NCI-H748 (cell line): ENCODE data around the gene SPOCK3.

Source experiments
- DNase-seq: peaks from one replicate; lab custom pipeline; 2025; ENCODE audit not compliant: unreplicated experiment; lab: John Stamatoyannopoulos, UW

Gene SPOCK3

DNA sequence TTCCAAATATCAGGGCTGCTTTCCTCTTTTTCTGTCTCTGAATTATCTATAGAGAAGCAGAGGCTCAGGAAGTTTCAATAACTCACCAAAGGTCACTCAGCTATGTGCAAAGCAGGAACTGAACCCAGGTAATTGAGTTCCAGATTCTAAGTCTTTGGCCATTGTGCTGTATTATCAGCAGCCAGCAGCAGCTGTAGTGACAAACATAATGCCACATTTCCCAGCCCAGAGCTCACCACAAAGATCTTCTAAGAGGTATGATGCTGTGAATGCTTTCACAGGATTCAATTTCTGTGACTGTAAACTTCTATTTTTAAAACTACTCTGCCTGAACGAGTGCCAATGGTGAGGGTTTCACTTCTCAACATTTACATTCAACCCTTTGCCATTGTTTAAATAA, 56.4 kb downstream of the SPOCK3 start:
- DNase-seq = no peak

DNA sequence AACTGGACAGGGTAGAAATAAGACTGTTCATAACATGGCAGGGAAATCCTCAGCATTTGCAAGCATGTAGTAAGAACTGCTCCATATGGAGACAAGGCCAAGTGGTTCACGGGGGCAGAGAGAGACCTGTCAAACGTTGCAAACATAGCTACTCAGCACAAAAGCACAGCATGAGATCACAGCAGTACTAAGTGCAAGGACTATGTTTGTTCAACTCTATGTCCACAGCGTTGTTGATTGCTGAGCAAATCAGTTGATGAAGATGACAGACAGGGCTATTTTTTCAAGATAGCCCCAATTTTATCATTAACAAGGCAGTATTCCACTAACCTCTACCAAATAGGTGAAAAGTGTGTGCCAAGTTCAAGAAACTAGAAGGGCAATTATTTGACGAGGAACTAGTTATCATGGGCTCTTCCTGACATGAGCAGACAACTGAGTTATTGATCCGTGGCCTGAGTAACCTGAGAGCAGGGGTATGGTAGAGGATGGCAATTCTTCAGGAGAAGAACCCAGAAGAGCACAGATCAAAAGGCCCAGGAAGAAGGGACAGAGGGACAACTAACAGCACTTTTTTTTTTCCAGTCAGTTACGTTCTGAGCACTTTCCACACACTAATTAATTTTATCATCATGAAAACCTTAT, 57.4 kb downstream of the SPOCK3 start:
- peak; percentile 97 for DNase-seq

DNA sequence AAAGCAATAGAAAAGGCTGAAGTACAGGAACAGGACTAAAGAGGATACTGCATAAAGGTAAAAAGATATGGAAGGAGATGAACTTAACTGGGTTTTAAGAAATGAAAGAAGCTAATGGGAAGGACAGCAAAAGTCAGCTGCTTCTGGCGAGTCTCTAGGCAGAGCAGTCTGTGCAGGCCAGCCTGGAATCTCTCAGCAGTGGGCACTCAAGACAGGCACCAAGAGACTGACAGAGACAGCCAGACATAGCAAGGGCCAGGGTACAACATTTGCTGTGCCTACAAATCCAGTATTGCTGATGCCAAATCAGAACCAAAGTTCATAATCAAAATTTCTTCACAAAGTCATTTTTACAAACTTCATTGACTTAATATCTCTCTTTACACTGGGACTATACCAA, 62.4 kb downstream of the SPOCK3 start:
- DNase-seq = no peak

DNA sequence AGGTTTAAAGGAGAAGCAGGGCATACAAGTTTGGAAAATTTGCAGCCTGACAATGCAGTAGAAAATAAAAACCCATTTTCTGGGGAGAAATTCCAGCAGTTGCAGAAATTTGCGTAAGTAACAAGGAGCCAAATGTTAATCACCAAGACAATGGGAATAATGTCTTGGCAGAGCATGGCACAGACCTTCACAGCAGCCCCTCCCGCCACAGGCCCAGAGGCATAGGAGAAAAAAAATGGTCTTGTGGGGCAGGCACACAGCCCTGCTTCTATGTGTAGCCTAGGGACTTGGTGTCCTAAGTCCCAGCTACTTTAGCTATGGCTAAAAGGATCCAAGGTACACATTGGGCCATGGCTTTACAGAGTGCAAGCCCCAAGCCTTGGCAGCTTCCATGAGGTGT, 65.7 kb downstream of the SPOCK3 start:
- DNase-seq = no peak

DNA sequence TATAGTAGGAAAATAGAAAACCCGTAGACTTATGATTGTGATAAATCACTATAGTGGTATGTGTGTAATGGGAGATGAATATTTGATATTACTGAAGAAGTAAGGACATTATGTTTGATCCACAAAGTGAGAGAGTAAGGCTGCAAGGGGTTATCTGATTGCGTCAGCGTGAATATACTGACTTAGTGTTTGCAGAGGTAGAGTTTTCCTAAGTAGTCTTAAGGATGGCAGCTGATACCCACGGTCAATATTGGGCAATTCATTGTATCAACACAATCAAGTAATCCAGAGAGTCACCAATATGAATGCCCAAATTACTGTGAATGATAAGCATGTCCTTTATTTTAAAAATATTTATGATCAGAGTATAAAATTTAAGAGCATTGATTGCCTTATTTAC, 83.7 kb downstream of the SPOCK3 start:
- DNase-seq = peak; percentile 63

DNA sequence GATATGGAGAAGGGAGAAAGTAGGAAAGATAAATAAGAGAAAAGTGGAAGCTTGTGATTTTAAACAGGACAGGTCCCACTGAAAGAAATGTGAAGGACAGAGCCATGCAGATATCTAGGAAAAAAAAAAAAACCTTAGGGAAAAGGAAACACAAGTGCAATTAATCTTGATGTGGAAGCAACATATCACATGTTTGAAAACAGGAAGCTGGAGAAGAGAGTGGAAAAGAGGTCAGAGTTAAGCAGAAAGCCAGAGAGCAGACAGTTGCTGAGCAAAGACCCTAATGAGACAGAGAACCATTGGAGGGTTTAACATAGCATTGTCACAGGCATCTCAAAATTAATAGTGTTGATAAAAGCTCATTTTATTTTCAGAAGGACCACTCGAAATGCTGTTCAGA, 89.7 kb downstream of the SPOCK3 start:
- no peak for DNase-seq

DNA sequence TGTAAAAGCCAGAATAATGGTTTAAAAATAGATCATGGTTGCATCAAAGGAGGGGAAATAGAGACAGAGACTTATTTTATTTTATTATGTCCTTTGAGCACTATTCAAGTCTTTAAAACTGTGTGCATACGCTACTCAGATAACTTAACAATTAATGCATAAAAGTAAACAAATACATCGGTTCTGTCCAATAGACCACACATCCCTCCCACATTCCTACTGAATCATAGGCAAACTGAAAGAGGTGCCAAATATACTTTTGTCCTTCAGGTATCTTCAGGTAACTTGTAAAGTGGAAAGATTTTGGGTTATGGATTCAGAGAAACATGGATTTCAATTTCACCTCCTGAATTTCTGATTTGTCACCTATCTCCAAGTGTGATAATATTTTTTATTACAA, 91.3 kb downstream of the SPOCK3 start:
- no peak for DNase-seq

DNA sequence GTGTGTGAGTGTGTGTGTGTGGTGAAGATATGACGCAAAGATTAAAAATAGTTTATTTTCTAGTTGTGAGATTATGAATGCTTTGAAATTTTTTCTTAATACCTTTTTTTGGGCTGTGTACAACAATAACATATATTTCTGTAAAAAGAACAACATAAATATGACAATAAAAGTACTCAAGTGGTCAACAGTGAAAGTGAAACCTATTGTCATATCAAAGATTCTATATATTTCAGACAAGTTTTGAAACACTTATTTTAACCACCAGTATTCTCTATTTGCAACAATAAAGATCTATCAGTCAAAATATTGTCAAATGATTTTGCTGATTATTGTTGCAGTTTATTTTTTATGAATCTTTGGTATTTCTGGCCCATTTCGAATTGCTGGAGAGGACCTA, 98.0 kb downstream of the SPOCK3 start:
- no peak for DNase-seq

DNA sequence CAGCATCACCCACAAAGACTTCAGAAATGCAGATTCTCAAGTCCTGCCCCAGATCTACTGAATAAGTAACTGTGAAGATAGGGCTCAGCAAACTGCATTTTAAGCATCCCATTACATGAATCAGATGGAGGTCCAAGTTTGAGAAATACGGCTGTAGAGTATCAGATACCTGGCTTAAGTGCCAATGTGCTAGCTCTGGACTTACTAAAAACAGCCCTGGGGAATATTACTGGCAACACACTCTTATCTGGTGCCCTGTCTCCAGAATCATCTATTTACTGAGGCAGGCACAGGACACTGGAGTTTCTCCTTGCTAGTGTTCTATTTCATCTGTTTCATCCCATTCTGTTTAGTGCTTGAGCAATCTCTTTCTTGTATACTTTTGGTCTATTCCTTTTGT, 105.1 kb downstream of the SPOCK3 start:
- no peak for DNase-seq

DNA sequence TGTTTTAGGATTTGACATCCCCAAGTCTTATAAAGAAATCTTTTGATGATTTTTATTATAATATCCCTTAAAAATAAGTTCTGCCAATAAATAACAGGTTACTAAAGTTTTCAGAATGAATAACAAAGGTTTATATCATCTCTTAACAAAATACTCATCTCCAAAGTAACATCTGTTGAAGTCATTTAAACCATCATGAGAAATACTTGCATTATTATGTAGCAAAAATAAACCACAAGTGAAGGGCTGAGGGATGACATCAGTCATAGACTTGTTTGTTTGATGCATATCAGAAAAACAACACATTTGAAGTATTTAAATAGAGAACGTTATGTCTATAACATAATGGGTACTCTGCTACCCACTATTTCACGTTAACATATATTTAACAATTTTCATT, 114.9 kb downstream of the SPOCK3 start:
- no peak for DNase-seq

DNA sequence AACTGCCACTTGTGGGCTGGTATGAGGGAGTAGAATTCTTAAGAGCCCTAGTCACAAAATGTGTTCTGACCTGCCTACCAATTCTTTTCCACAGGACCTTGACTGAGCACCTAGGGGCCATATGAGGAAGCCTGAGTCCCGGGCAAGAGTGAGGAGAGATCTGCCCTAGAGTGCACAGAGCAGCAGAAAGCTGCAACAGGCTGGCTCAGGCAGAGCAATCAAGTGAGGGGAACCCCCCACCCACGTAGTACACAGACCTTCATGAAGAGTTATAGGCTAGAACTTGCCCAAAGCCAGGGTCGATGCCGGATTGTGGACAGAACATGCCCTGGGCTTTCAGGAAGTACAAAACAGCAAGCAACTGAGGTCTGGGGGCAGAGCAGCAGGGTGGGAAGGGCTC, 117.0 kb downstream of the SPOCK3 start:
- no peak for DNase-seq

DNA sequence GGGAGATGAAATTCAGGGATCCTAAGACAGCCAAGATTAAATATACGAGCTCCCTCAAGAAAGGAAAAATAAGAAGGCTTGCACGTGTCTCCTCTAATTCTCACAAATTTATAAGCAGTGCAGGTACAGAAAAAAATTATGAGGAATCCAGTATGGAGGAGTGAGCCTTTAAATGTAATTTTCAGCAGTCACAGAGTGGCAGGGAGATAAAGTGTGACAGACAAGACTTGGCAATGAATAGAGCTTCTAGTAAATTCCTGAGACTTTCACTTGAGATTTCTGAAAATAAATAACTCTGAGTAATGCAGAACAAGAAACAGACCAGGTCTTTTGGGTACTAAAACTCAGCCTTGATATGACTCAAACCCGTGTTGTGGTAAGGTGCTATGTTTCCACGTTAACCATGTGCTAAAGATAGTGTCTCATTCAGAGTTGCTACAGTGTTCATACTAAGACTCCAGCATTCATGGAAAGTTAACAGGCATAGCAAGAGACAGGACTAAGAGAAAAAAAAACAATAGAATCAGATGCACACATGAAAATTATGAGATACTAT, 119.8 kb downstream of the SPOCK3 start:
- no peak for DNase-seq

DNA sequence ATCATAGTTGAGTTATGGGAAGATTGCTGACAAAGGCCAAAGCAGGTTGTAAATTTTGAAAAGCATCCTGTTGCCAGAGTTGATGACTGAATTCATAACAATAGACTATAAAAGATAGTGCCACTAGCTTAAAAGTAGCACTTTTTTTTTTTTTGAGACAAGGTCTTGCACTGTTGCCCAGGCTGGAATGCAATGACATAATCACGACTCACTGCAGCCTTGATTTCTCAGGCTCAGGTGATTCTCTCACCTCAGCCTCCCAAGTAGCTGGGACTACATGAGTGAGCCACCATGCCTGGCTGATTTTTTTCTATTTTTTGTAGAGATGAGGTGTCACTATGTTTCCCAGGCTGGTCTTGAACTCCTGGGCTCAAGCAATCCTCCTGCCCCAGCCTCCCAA, 122.7 kb downstream of the SPOCK3 start:
- DNase-seq = no peak

DNA sequence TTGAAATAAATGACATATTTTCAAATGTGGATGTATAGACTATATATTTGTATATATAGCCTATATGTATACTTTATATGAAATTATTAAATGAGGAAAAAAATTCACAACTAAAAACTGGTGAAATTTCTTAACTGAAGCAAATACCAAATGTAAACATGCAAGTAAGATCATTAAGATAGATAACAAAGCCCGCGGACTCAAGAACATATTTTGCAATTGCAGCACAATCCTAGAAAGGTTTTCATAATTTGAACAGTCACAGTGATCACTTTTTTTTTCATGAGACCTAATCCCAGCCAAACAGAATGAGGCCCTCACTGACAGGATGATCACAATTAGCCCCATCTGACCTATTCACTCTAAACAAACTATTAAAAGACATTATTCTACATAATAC, 123.2 kb downstream of the SPOCK3 start:
- no peak for DNase-seq

DNA sequence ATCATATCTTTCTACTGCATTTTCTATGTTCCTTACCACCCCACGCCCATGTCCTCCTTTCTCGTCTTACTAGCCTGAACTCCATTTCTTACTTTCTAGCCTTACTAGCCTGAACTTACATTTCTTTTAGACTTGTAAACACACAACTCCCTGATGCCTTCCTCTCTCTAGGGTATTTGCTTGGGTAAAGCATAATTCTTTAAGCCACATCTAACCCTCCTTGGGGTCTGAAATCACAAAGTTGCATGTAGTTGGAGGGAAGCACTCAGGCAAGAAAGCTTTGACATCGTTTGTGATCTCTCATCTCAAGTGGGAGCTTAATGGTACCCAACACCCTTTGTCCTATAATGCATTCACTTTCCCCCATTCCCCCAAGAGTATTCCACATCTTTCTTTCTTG, 124.4 kb downstream of the SPOCK3 start:
- DNase-seq = no peak

DNA sequence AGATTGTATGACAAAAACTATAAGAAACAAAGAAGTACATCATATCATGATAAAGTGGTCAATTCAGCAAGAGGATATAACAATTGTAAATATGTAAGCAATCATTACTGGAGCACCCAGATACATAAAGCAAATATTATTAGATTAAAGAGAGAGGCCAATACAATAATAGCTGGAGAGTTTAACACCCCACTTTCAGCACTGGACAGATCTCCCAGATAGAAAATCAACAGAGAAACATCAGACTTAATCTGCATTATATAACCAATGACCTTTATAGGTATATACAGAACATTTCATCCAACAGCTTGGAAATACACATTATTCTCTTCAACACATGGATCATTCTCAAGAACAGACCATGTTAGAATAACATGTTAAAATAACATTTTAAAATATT, 128.4 kb downstream of the SPOCK3 start:
- DNase-seq = no peak

DNA sequence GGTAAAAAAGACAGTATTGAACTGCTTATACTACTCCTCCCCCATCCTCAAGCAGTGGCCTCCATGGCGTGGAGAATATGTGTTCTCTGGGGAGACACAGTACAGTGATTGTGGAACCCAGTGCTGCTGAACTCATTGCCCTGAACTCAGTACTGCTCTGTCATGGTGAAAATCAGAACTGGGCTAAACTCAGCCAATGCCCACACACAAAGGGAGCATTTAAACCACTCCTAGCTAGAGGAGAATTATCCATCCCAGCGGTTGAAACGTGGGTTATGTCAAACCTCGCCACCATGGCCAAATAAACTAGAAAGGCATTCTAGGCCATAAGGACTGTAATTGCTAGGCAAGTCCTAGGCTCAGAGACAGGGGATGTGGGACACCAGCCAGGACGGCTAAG, 131.8 kb downstream of the SPOCK3 start:
- no peak for DNase-seq

DNA sequence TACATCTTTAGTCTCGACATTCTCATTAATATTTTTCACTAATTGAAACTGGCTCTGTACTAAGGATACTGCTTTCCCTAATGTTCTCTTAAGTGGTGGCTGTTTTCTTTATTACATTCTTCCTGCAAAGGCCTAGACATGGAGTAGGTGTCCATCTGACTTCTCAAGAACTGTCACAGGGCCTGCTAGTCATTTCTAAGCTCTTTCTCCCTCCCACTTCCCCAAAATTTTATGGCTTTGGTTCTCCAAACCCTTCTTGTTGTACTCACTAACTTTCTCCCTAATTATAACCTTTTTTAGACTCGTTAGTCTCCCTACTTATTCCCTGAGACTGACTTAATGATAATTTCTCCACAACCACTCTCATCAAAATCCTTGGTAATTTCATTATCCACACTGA, 133.3 kb downstream of the SPOCK3 start:
- DNase-seq = no peak

DNA sequence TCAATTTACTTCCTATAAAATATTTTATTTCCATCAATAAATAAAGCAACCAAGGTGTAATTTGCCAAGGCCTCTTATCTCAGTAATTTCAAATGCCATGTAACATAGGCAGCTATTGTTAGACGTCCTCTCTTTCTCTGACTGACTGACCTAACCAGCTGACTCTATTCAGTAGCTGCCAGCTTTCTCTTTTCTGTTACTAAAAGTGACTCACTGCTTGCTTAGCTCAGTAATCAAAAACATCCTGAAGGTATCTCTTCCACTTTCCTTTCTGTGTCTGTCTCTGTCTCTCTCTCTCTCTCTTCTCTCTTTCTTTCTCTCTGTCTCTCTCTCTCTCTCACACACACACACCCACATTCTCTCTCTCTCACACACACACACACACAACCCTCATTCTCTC, 134.2 kb downstream of the SPOCK3 start:
- peak; percentile 66 for DNase-seq

DNA sequence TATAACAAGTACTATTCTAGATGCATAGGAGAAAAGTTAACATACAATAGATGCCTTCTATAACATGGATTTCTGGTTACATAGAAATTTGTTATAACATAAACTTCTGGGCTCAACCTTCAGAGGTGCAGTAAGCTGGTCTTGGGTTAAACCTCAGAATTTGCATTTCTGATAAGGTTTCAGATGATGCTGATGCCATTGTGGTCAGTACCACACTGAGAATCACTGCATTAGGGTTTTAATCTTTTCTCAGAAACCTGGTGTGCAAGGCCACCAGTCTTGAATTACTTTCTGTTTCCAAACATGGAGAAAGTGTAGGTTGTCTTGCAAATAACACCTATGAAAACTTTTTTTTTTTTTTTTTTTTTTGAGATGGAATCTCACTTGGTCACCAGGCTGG, 146.2 kb downstream of the SPOCK3 start:
- no peak for DNase-seq

DNA sequence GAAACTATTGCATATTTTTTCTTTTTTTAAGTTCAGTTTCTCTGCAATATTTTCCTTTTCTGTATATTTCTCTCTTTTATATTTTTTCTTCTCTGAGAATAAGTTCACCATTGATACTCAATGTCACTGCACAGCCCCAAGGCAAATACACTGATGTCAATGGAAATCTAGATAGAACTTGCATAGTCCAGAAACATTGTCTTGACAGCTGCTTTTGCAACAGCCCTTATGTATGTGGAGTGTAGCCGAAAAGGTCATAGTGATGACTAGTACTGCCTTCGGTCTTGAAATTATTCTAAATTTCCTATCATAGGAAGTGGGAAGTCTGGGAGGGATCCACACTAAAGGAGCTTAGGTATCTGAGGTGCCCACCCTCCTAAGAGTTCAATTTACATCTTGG, 150.0 kb downstream of the SPOCK3 start:
- DNase-seq = no peak

DNA sequence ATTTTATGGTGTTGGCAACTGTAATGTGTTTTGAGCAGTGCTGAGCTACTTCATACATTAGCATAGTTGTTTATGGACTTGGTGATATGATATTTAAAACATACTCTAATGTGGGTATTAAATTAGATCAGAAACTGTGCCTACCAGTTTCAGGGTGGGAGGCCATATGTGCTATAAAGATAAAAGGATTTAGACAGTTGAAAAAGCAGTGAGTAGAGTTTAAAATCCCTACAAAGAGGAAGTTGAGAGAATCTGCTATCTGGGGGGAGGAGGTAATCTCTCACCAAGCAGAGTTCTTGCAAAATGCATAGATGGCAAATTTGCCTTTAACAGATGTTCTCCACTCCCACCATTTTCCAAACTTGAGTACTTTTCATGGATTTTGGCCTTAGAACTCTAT, 154.5 kb downstream of the SPOCK3 start:
- DNase-seq = no peak

DNA sequence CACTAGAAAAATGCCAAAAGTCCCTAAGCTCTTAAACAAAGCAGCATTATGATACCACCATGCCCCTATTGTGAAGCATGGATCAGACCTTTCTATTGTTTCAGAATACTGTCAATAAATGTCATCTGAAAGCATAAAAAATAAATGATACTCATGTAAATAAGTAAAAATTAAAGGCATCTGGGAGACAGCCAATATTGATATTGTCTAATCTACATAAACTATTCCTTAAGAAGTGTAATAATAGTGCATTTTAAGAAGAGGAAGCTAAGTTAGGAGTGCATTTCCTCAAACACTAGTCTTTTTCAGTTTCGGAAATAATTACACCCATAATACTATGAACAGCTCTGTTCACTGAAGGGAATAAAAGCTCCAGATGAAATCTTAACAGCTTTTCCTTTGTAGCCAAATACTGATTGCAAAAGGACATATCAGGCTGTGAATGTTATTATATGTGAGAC, 181.6 kb downstream of the SPOCK3 start:
- no peak for DNase-seq
